Esophagus squamous epithelium (tissue), 4 donors: ENCODE measurements around the gene LGR6.

Source experiments
- CTCF ChIP-seq, 6 experiments: fragments of 450-650 bp in 4 of 6; fragments of 200-600 bp in 2 of 6; sonication (generic) in 2 of 6; IDR thresholded peaks; one replicate each; pipeline ENCODE4 v1.5.1; 2016 to 2019; ENCODE audit warnings: antibody characterized with exemption in 6 of 6, mild to moderate bottlenecking in 4 of 6, moderate library complexity in 4 of 6
- POLR2A ChIP-seq, 4 donors: fragments of 450-650 bp; IDR thresholded peaks; one replicate each; pipeline ENCODE4 v1.6.1; 2017; ENCODE audit warnings: antibody characterized with exemption in 4 of 4, mild to moderate bottlenecking in 4 of 4, moderate library complexity in 3 of 4

GRCh38 chr1:202187041-202187671 lies 6.4 kb upstream of the LGR6 start:
- TF ChIP-seq CTCF (IDR thresholded peaks at IDR 0.05): no peak
- no peak for TF ChIP-seq POLR2A (IDR thresholded peaks at IDR 0.05)
